Suprapubic skin (tissue), 4 donors: Measurements from ENCODE around the gene OR5B21.

Experiments
- CTCF ChIP-seq, 2 donors: fragments of 200-600 bp in 1 of 2; fragments of 450-650 bp in 1 of 2; sonication (generic) in 1 of 2; IDR thresholded peaks; one replicate each; pipeline ENCODE4 v1.5.1; 2016 to 2019; ENCODE audit warnings: antibody characterized with exemption in 2 of 2, mild to moderate bottlenecking in 1 of 2, moderate library complexity in 1 of 2
- POLR2A ChIP-seq, 2 donors: fragments of 450-650 bp; IDR thresholded peaks; one replicate each; pipeline ENCODE4 v1.6.1; 2017; ENCODE audit warnings: antibody characterized with exemption in 2 of 2, mild to moderate bottlenecking in 2 of 2, moderate library complexity in 2 of 2
- POLR2AphosphoS5 ChIP-seq, 3 donors: sonication (generic); formaldehyde crosslinking; IDR thresholded peaks; one replicate each; pipeline ENCODE4 v1.6.1; 2017; ENCODE audit warnings: antibody characterized with exemption in 3 of 3

GRCh38 chr11:58493676-58494075 is 14.2 kb downstream of the OR5B21 start:
- no peak for TF ChIP-seq CTCF (IDR thresholded peaks at IDR 0.05)
- no peak for TF ChIP-seq POLR2AphosphoS5 (IDR thresholded peaks at IDR 0.05)
- no peak for TF ChIP-seq POLR2A (IDR thresholded peaks at IDR 0.05)
